Muscle of arm (tissue), 14 donors: ENCODE data around the gene TMEM208. TPM values are rescaled to one million over a fixed set of nuclear protein-coding genes. Genes with fewer than 3 reads are reported as not detected.

Experiments
- DNase-seq: peaks from one replicate; pipeline ENCODE4 v3.0.0-alpha.2; 2013
- long read RNA-seq, 11 donors: transcript quantifications; one replicate each; lab custom pipeline, GENCODE V29; 2026
- polyA plus RNA-seq, 12 donors: library from polyadenylated mRNA; unstranded; fragments of 120-200 nt; gene quantifications; one replicate each; pipeline ENCODE4 v1.2.1, GENCODE V29; 2013; ENCODE audit not compliant: insufficient read length in 12 of 12

Gene TMEM208
- 10 to 100 TPM in 11 of 12 donors, not detected in 1; 15.1 to 23.7 (median 18.1) TPM for polyA plus RNA-seq
- long read RNA-seq, donor 1, transcript TMEM208-201 (6 exons, 793 nt) = major isoform, 37 of 45 reads
- long read RNA-seq, donor 1, partial matches to known transcripts = 5 of 45 reads
- long read RNA-seq, donor 1, other reads (novel, unspliced or antisense) = 0 of 45 reads
- long read RNA-seq, donor 2, transcript TMEM208-201 (6 exons, 793 nt) = major isoform, 15 of 20 reads
- long read RNA-seq, donor 2, partial matches to known transcripts = 0 of 20 reads
- long read RNA-seq, donor 2, other reads (novel, unspliced or antisense) = 0 of 20 reads
- long read RNA-seq, donor 3, transcript TMEM208-201 (6 exons, 793 nt) = major isoform, 11 of 11 reads
- long read RNA-seq, donor 3, partial matches to known transcripts = 0 of 11 reads
- long read RNA-seq, donor 3, other reads (novel, unspliced or antisense) = 0 of 11 reads
- long read RNA-seq, donor 4, partial matches to known transcripts = 0 of 5 reads
- long read RNA-seq, donor 4, other reads (novel, unspliced or antisense) = 0 of 5 reads
- long read RNA-seq, donor 5, transcript TMEM208-201 (6 exons, 793 nt) = major isoform, 24 of 32 reads
- long read RNA-seq, donor 5, partial matches to known transcripts = 0 of 32 reads
- long read RNA-seq, donor 5, other reads (novel, unspliced or antisense) = 0 of 32 reads
- long read RNA-seq, donor 6, partial matches to known transcripts = 0 of 5 reads
- long read RNA-seq, donor 6, other reads (novel, unspliced or antisense) = 0 of 5 reads
- long read RNA-seq, donor 7, transcript TMEM208-201 (6 exons, 793 nt) = major isoform, 13 of 15 reads
- long read RNA-seq, donor 7, partial matches to known transcripts = 0 of 15 reads
- long read RNA-seq, donor 7, other reads (novel, unspliced or antisense) = 0 of 15 reads
- long read RNA-seq, donor 8, transcript TMEM208-201 (6 exons, 793 nt) = major isoform, 22 of 25 reads
- long read RNA-seq, donor 8, partial matches to known transcripts = 0 of 25 reads
- long read RNA-seq, donor 8, other reads (novel, unspliced or antisense) = 0 of 25 reads
- long read RNA-seq, donor 9, transcript TMEM208-201 (6 exons, 793 nt) = major isoform, 10 of 11 reads
- long read RNA-seq, donor 9, partial matches to known transcripts = 0 of 11 reads
- long read RNA-seq, donor 9, other reads (novel, unspliced or antisense) = 0 of 11 reads
- long read RNA-seq, donor 10, transcript TMEM208-201 (6 exons, 793 nt) = major isoform, 8 of 11 reads
- long read RNA-seq, donor 10, partial matches to known transcripts = 0 of 11 reads
- long read RNA-seq, donor 10, other reads (novel, unspliced or antisense) = 0 of 11 reads
- long read RNA-seq, donor 11, transcript TMEM208-201 (6 exons, 793 nt) = major isoform, 21 of 24 reads
- long read RNA-seq, donor 11, partial matches to known transcripts = 0 of 24 reads
- long read RNA-seq, donor 11, other reads (novel, unspliced or antisense) = 0 of 24 reads

- peak; percentile 99 for DNase-seq
These were observed at the start of gene TMEM208 for GRCh38 chr16:67226804-67227566. Gene TMEM208 (plus strand): TSS chr16:67227130. CDS start chr16:67227219, 89 bp downstream.

- no peak for DNase-seq
These were observed 48.9 kb upstream of the TMEM208 start for GRCh38 chr16:67177743-67178699.

GRCh38 chr16:67179421-67180080 is 47.4 kb upstream of the TMEM208 start:
- DNase-seq = no peak

GRCh38 chr16:67180166-67180565 is 46.8 kb upstream of the TMEM208 start:
- DNase-seq = no peak

GRCh38 chr16:67181346-67181745 is 45.6 kb upstream of the TMEM208 start:
- no peak for DNase-seq

GRCh38 chr16:67182288-67182687 is 44.6 kb upstream of the TMEM208 start:
- no peak for DNase-seq

- DNase-seq = no peak
These were observed 43.7 kb upstream of the TMEM208 start for GRCh38 chr16:67183284-67183626.

- DNase-seq = peak; percentile 95
These were observed 43.1 kb upstream of the TMEM208 start, which contains the start of gene MATCAP1 for GRCh38 chr16:67183627-67184452. Gene MATCAP1 (minus strand): TSS chr16:67183963. CDS start chr16:67180610, 3,353 bp downstream.

- DNase-seq = no peak
These were observed 42.4 kb upstream of the TMEM208 start for GRCh38 chr16:67184453-67184994.

- DNase-seq = peak; percentile 91
These were observed 41.8 kb upstream of the TMEM208 start for GRCh38 chr16:67184995-67185650.

GRCh38 chr16:67185651-67186134 is 41.2 kb upstream of the TMEM208 start:
- no peak for DNase-seq

- no peak for DNase-seq
These were observed 40.4 kb upstream of the TMEM208 start for GRCh38 chr16:67186550-67186950.

- no peak for DNase-seq
These were observed 39.6 kb upstream of the TMEM208 start for GRCh38 chr16:67187175-67187890.

GRCh38 chr16:67188323-67188722 is 38.6 kb upstream of the TMEM208 start:
- DNase-seq = no peak

GRCh38 chr16:67188798-67189197 is 38.1 kb upstream of the TMEM208 start:
- DNase-seq = no peak

- DNase-seq = no peak
These were observed 36.9 kb upstream of the TMEM208 start, which contains the start of gene EXOC3L1 for GRCh38 chr16:67190041-67190440. Gene EXOC3L1 (minus strand): TSS chr16:67190136. CDS start chr16:67189676, 460 bp downstream.
